T-helper 17 cell (primary cell): ENCODE results near the gene LARP1B. TPM values are rescaled to one million over a fixed set of nuclear protein-coding genes. Genes with fewer than 3 reads are reported as not detected.
"Not testable (repeated sequence)": the region's sequence is repeated elsewhere in the genome, so short reads cannot be mapped to it uniquely, and the experiment has no call there.

Experiments
- ATAC-seq: fragments of 150-1000 bp; cut with Tn5 transposase; 2 replicates; pipeline ENCODE4 v1.10.0; 2021; ENCODE audit warnings: mild to moderate bottlenecking, moderate library complexity
- DNase-seq, 3 donors: peaks; one replicate each; pipeline versions ENCODE4 v3.0.0 to v3.0.0-alpha.2; 2020 to 2021
- H3K9me3 ChIP-seq: one replicate; pipeline ENCODE4 v1.7.0; 2013; ENCODE audit warnings: low read length, mild to moderate bottlenecking; ENCODE audit not compliant: control insufficient read depth, poor library complexity, severe bottlenecking
- H3K27ac Mint-ChIP-seq: one replicate; pipeline ENCODE4 v1.8.0; 2022; ENCODE audit warnings: mild to moderate bottlenecking, moderate library complexity, mixed read lengths
- H3K27me3 Mint-ChIP-seq: one replicate; pipeline ENCODE4 v1.8.0; 2022; ENCODE audit warnings: mixed read lengths
- H3K36me3 Mint-ChIP-seq: one replicate; pipeline ENCODE4 v1.8.0; 2022; ENCODE audit warnings: low read depth, mixed read lengths
- H3K4me1 Mint-ChIP-seq: one replicate; pipeline ENCODE4 v1.8.0; 2022; ENCODE audit warnings: mild to moderate bottlenecking, mixed read lengths
- H3K4me3 Mint-ChIP-seq: one replicate; pipeline ENCODE4 v1.8.0; 2022; ENCODE audit warnings: mild to moderate bottlenecking, moderate library complexity, mixed read lengths
- total RNA-seq, 4 donors: library from RNA in 2 of 4; stranded (reverse) in 2 of 4; gene quantifications; one replicate each; pipeline ENCODE4 v1.2.3 and lab custom pipeline; 2022 to 2026

LARP1B gene
- total RNA-seq, 2 donors from 2014 or later: 11.1 to 13.4 TPM

- Mint-ChIP-seq H3K27ac (no peak overlapping the region), H3K27me3 (no peaks in the 10 kb centered on the region), H3K4me1 (no peaks in the 10 kb centered on the region), H3K36me3 (peaks cover 3% of the 10 kb centered on the region), H3K4me3 (no peak overlapping the region)
- no peak for ATAC-seq
- no peak for DNase-seq
- no peaks in the 10 kb centered on the region for H3K9me3 ChIP-seq
Measured at GRCh38 chr4:128155231-128155855, 94.2 kb downstream of the LARP1B start.

DNA sequence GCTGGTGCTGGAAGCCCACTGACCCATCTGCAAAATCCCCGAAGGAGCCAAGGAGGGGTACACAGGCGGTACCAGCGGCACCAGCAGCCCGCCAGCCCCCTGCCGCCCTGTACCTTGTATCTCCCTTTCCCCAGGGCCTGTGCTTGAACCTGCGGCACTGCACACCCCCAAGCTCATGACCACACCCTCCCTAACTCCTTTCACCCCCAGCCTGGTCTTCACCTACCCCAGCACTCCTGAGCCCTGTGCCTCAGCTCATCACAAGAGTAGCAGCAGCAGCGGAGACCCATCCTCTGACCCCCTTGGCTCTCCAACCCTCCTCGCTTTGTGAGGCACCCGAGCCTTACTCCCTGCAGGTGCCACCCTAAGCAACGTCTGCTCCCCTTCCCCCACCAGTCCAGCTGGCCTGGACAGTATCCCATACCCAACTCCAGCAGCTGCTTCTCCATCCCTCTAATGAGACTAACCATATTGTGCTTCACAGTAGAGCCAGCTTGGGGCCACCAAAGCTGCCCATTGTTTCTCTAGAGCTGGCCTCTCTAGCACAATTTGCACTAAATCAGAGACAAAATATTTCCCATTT is 94.9 kb downstream of the LARP1B start:
- no peaks in the 10 kb centered on the region for H3K9me3 ChIP-seq
- no peak for ATAC-seq
- peaks cover 3% of the 10 kb centered on the region for H3K36me3 Mint-ChIP-seq
- no peak overlapping the region for H3K4me3 Mint-ChIP-seq
- H3K27me3 Mint-ChIP-seq: no peaks in the 10 kb centered on the region
- H3K27ac Mint-ChIP-seq: no peak overlapping the region
- DNase-seq: no peak
- H3K4me1 Mint-ChIP-seq: no peaks in the 10 kb centered on the region

GRCh38 chr4:128156472-128156871 is 95.4 kb downstream of the LARP1B start:
- H3K27ac Mint-ChIP-seq, DNase-seq, H3K4me1 Mint-ChIP-seq, ATAC-seq, H3K36me3 Mint-ChIP-seq, H3K27me3 Mint-ChIP-seq, H3K9me3 ChIP-seq, H3K4me3 Mint-ChIP-seq: not testable (repeated sequence)

GRCh38 chr4:128158894-128159293 is 97.8 kb downstream of the LARP1B start:
- H3K9me3 ChIP-seq: no peaks in the 10 kb centered on the region
- no peaks in the 10 kb centered on the region for H3K27me3 Mint-ChIP-seq
- peaks cover 3% of the 10 kb centered on the region for H3K36me3 Mint-ChIP-seq
- no peak overlapping the region for H3K4me3 Mint-ChIP-seq
- DNase-seq (no peak), ATAC-seq (no peak)
- no peaks in the 10 kb centered on the region for H3K4me1 Mint-ChIP-seq
- no peak overlapping the region for H3K27ac Mint-ChIP-seq

DNA sequence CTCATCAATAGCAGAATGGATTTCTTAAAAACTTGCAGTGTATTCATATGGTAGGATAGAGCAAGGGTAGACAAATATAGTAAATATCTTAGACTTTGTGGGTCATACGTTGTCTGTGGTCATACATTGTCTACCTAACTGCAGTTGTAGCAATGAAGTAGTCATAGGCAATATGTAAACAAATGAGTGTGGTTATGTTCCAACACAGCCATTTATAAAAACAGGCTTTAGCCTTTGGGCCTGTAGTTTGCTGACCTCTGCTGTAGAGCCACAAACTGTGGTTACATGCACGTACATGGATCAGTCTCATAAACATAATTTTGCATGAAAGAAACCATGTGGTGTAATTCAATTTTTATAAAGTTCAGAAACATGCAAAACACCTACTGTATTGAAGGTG is 98.9 kb downstream of the LARP1B start:
- Mint-ChIP-seq H3K4me1 (no peaks in the 10 kb centered on the region), H3K4me3 (no peak overlapping the region), H3K36me3 (peaks cover 3% of the 10 kb centered on the region), H3K27me3 (no peaks in the 10 kb centered on the region), H3K27ac (no peak overlapping the region)
- ATAC-seq (no peak), DNase-seq (no peak)
- H3K9me3 ChIP-seq: no peaks in the 10 kb centered on the region

DNA sequence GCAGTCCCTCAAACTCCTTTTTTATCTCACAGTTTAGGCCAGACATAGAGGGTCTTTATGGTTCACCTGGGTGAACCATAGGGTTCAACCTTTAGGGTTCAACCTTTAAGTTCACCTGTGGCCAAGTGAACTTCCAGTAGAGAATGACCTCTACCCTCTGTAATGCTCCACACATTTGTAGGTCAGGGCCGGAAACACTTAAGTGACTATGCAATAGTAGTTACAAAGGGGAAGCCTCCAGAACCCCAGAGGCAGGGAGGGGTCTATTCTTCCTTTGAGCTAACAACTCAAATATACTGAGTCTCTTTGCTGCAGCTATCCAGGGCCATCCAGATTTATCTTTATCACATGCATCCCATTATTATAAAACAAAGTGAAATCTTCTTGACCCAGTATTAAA is 100.0 kb downstream of the LARP1B start:
- DNase-seq (no peak), ATAC-seq (no peak)
- H3K9me3 ChIP-seq: no peaks in the 10 kb centered on the region
- Mint-ChIP-seq H3K36me3 (peaks cover under 1% of the 10 kb centered on the region), H3K27ac (no peak overlapping the region), H3K4me3 (no peak overlapping the region), H3K4me1 (no peaks in the 10 kb centered on the region), H3K27me3 (no peaks in the 10 kb centered on the region)

GRCh38 chr4:128162434-128162833 is 101.3 kb downstream of the LARP1B start:
- no peaks in the 10 kb centered on the region for H3K27me3 Mint-ChIP-seq
- H3K36me3 Mint-ChIP-seq: no peaks in the 10 kb centered on the region
- H3K4me3 Mint-ChIP-seq: no peak overlapping the region
- ATAC-seq (no peak), DNase-seq (no peak)
- H3K9me3 ChIP-seq: no peaks in the 10 kb centered on the region
- H3K4me1 Mint-ChIP-seq: no peaks in the 10 kb centered on the region
- H3K27ac Mint-ChIP-seq: no peak overlapping the region

- H3K36me3 Mint-ChIP-seq: no peaks in the 10 kb centered on the region
- no peak overlapping the region for H3K4me3 Mint-ChIP-seq
- H3K4me1 Mint-ChIP-seq: no peaks in the 10 kb centered on the region
- H3K27ac Mint-ChIP-seq: no peak overlapping the region
- no peaks in the 10 kb centered on the region for H3K9me3 ChIP-seq
- DNase-seq (no peak), ATAC-seq (no peak)
- H3K27me3 Mint-ChIP-seq: no peaks in the 10 kb centered on the region
Measured at GRCh38 chr4:128163177-128164117, 102.3 kb downstream of the LARP1B start.

GRCh38 chr4:128166982-128167381 is 105.9 kb downstream of the LARP1B start:
- H3K27ac Mint-ChIP-seq: no peak overlapping the region
- ATAC-seq (no peak), DNase-seq (no peak)
- H3K36me3 Mint-ChIP-seq: peaks cover 6% of the 10 kb centered on the region
- no peaks in the 10 kb centered on the region for H3K9me3 ChIP-seq
- H3K4me1 Mint-ChIP-seq: no peaks in the 10 kb centered on the region
- H3K27me3 Mint-ChIP-seq: no peaks in the 10 kb centered on the region
- no peak overlapping the region for H3K4me3 Mint-ChIP-seq

- Mint-ChIP-seq H3K4me3 (no peak overlapping the region), H3K4me1 (no peaks in the 10 kb centered on the region), H3K36me3 (peaks cover 6% of the 10 kb centered on the region), H3K27me3 (no peaks in the 10 kb centered on the region), H3K27ac (no peak overlapping the region)
- no peak for ATAC-seq
- DNase-seq: no peak
- no peaks in the 10 kb centered on the region for H3K9me3 ChIP-seq
Measured at GRCh38 chr4:128168701-128169100, 107.6 kb downstream of the LARP1B start.

DNA sequence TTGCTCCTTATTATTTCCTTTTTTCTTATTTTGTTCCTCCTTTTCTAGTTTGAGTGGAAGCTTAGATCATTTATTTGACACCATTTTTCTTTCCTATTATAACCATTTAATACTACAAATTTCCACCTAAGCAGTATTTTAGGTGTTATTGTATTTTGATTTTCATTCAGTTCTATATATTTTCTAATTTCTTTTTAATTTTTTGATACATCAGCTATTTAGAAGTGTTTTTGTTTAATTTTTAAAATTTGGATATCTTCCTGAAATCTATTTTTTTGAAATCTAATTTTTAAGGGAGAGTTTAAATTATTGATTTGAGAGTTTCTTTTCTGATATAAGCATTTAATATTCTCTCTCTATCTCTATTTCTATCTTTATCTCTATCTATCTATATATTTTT is 108.1 kb downstream of the LARP1B start:
- no peaks in the 10 kb centered on the region for H3K4me1 Mint-ChIP-seq
- peaks cover 6% of the 10 kb centered on the region for H3K36me3 Mint-ChIP-seq
- no peak overlapping the region for H3K4me3 Mint-ChIP-seq
- ATAC-seq (no peak), DNase-seq (no peak)
- no peak overlapping the region for H3K27ac Mint-ChIP-seq
- H3K9me3 ChIP-seq: no peaks in the 10 kb centered on the region
- no peaks in the 10 kb centered on the region for H3K27me3 Mint-ChIP-seq

DNA sequence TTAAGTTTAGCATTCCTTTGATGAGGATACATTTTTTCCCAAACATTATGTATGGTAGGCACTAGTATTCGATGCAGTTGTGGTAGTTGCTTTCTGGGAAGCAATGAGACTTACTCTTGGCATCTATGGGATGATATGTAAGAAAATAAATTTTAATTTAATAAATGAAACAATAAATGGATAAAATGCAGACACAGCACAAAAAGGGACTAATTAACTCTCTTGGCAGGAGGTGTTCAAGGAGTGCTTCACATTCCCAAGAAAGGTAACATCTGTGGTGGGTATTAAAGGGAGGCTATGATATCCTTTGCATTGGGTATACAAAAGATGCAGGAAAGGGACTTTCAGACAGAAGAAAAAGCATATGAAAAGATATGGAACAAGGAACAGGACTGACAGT is 115.5 kb downstream of the LARP1B start:
- peaks cover 6% of the 10 kb centered on the region for H3K36me3 Mint-ChIP-seq
- no peaks in the 10 kb centered on the region for H3K27me3 Mint-ChIP-seq
- peaks cover 4% of the 10 kb centered on the region for H3K4me1 Mint-ChIP-seq
- H3K4me3 Mint-ChIP-seq: no peak overlapping the region
- H3K9me3 ChIP-seq: no peaks in the 10 kb centered on the region
- no peak overlapping the region for H3K27ac Mint-ChIP-seq
- DNase-seq (no peak), ATAC-seq (no peak)

DNA sequence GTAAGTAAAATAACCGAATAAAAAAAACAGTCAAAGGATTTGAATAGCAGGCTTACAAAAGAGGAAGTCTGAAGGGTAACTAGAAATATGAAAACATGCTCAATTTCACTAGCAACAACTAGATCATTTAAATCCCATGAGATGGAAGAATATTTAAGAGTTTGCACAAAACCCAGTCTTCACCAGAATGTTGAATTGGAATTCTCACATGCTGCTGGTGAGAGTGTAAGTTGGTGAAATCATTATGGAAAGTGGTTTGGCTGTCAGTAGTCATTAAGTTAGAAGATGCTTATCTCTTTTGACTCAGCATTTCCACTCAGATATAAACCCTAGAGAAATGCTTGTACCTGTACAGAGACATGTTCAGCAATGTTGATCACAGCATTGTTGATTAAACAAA is 116.4 kb downstream of the LARP1B start:
- Mint-ChIP-seq H3K27me3 (no peaks in the 10 kb centered on the region), H3K4me3 (no peak overlapping the region), H3K4me1 (peaks cover 4% of the 10 kb centered on the region), H3K27ac (no peak overlapping the region), H3K36me3 (peaks cover 6% of the 10 kb centered on the region)
- H3K9me3 ChIP-seq: no peaks in the 10 kb centered on the region
- DNase-seq: no peak
- ATAC-seq: no peak
